ENCODE measurements around the gene ZBTB48. TPM values are rescaled to one million over a fixed set of nuclear protein-coding genes. Genes with fewer than 3 reads are reported as not detected.

Gene ZBTB48
- total RNA-seq, 4 donors from 2014 or later, result 9.3 to 14.5 (median 11.3) TPM

DNA sequence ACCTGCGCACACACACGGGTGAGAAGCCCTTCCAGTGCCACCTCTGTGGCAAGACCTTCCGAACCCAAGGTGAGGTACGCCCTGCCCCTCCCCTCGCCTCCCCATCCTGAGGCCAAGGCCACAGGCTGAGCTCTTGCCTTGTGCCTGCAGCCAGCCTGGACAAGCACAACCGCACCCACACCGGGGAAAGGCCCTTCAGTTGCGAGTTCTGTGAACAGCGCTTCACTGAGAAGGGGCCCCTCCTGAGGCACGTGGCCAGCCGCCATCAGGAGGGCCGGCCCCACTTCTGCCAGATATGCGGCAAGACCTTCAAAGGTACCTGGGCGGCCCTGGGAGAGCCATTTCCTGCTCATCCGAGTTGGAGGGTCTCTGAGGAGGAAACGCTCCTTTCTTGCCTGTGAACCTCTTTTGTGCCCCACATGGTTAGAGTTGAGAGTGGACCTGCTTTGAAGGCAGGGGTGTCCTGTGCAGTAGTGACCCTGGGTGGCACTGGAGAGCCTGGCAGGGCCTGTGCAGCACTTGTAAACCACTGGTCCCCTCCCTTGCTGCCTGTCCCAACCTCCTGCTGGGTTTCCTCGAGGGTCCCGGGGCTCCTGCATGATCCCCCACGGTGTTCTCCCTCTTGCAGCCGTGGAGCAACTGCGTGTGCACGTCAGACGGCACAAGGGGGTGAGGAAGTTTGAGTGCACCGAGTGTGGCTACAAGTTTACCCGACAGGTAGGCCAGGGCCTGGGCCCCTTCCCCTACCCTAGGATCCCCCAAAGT lies 8.5 kb downstream of the ZBTB48 start:
- H3K4me1 ChIP-seq, result peaks cover 59 to 85% of the 10 kb centered on the region in 2 donors
- in situ Hi-C loops (cut with MboI; ENCODE audit: low sequenced_read_pairs in 4 of 4), result loop anchor here in 1 of 4 donors (10.0 kb wide), 1 partner anchor 46 kb away; no protein-coding TSS in a partner anchor
- no peak for TF ChIP-seq POLR2A (IDR thresholded peaks at IDR 0.05)
- TF ChIP-seq, protein P1, sequence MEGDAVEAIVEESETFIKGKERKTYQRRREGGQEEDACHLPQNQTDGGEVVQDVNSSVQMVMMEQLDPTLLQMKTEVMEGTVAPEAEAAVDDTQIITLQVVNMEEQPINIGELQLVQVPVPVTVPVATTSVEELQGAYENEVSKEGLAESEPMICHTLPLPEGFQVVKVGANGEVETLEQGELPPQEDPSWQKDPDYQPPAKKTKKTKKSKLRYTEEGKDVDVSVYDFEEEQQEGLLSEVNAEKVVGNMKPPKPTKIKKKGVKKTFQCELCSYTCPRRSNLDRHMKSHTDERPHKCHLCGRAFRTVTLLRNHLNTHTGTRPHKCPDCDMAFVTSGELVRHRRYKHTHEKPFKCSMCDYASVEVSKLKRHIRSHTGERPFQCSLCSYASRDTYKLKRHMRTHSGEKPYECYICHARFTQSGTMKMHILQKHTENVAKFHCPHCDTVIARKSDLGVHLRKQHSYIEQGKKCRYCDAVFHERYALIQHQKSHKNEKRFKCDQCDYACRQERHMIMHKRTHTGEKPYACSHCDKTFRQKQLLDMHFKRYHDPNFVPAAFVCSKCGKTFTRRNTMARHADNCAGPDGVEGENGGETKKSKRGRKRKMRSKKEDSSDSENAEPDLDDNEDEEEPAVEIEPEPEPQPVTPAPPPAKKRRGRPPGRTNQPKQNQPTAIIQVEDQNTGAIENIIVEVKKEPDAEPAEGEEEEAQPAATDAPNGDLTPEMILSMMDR (IDR thresholded peaks at IDR 0.05 in 4 of 5, conservative IDR thresholded peaks at IDR 0.05 in 1 of 5), result peak in 1 of 5 experiments; percentile 12
- peaks cover 0 to 20% of the 10 kb centered on the region in 2 donors for H3K36me3 ChIP-seq
- H3K27me3 ChIP-seq, result no peaks in the 10 kb centered on the region
- ATAC-seq, result no peak
- H3K9me3 ChIP-seq, result no peaks in the 10 kb centered on the region
- H3K27ac ChIP-seq, result peak overlapping the region; percentile 98 to 100 (median 100)
- no peak overlapping the region for H3K4me3 ChIP-seq
- intact Hi-C loops (cut with DNase I; ENCODE audit: low total_unique reads), result no loop called here
- peak in 1 of 2 donors; percentile 24 for DNase-seq

DNA sequence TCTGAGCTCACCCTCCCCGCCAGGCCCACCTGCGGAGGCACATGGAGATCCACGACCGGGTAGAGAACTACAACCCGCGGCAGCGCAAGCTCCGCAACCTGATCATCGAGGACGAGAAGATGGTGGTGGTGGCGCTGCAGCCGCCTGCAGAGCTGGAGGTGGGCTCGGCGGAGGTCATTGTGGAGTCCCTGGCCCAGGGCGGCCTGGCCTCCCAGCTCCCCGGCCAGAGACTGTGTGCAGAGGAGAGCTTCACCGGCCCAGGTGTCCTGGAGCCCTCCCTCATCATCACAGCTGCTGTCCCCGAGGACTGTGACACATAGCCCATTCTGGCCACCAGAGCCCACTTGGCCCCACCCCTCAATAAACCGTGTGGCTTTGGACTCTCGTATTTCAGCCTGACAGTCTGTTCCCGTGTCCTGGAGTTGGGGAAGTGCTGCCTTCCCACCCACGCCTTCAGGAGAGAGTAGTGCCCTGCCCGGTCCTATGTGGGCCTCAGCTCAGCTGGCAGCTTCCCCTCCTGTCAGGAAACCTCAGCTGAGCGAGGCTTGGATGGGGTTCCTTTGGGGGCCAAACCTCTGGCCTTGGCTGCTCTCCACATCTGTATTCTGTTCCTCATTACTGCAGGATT lies 9.2 kb downstream of the ZBTB48 start:
- H3K36me3 ChIP-seq, result peaks cover 0 to 27% of the 10 kb centered on the region in 2 donors
- peak; percentile 48 to 49 for TF ChIP-seq POLR2A (IDR thresholded peaks at IDR 0.05)
- TF ChIP-seq, protein P1 (IDR thresholded peaks at IDR 0.05 in 4 of 5, conservative IDR thresholded peaks at IDR 0.05 in 1 of 5), result no peak
- DNase-seq (peak; percentile 58 to 83), ATAC-seq (peak; percentile 30 to 52)
- H3K4me1 ChIP-seq, result peaks cover 66 to 92% of the 10 kb centered on the region in 2 donors
- no peak overlapping the region for H3K4me3 ChIP-seq
- intact Hi-C loops (cut with DNase I; ENCODE audit: low total_unique reads) (no loop called here), in situ Hi-C loops (cut with MboI; ENCODE audit: low sequenced_read_pairs in 4 of 4) (loop anchor here in 1 of 4 donors (10.0 kb wide), 1 partner anchor 46 kb away; no protein-coding TSS in a partner anchor)
- H3K9me3 ChIP-seq, result no peaks in the 10 kb centered on the region
- peak overlapping the region; percentile 98 to 100 (median 100) for H3K27ac ChIP-seq
- H3K27me3 ChIP-seq, result no peaks in the 10 kb centered on the region

DNA sequence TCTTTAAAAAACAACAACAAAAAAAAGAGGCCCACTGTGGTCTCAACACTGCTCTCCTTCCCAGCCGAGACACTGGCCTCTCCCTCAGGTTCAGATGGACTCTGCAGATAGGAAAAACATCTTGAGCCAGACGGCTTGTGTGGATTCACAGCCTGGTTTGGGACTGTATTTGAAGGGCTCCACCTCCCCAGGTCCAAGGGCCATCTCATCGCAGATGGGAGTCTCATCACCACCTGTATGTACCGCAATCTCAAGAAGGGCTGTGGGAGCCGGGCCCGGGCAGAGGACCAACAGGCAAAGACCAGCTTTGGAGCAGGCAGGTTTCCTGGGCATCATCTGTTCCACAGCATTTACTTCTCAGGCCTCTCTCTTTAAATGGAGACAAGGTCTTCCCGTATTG lies 10.3 kb downstream of the ZBTB48 start:
- in situ Hi-C loops (cut with MboI; ENCODE audit: low sequenced_read_pairs in 4 of 4) (no loop called here), intact Hi-C loops (cut with DNase I; ENCODE audit: low total_unique reads) (no loop called here)
- H3K9me3 ChIP-seq, result no peaks in the 10 kb centered on the region
- H3K4me3 ChIP-seq, result no peak overlapping the region
- H3K27ac ChIP-seq, result peak overlapping the region; percentile 98 to 100 (median 100)
- no peaks in the 10 kb centered on the region for H3K27me3 ChIP-seq
- TF ChIP-seq POLR2A (IDR thresholded peaks at IDR 0.05), result no peak
- TF ChIP-seq, protein P1 (IDR thresholded peaks at IDR 0.05 in 4 of 5, conservative IDR thresholded peaks at IDR 0.05 in 1 of 5), result no peak
- ATAC-seq (no peak), DNase-seq (no peak)
- H3K36me3 ChIP-seq, result peaks cover 0 to 37% of the 10 kb centered on the region in 2 donors
- peaks cover 77 to 93% of the 10 kb centered on the region in 2 donors for H3K4me1 ChIP-seq

DNA sequence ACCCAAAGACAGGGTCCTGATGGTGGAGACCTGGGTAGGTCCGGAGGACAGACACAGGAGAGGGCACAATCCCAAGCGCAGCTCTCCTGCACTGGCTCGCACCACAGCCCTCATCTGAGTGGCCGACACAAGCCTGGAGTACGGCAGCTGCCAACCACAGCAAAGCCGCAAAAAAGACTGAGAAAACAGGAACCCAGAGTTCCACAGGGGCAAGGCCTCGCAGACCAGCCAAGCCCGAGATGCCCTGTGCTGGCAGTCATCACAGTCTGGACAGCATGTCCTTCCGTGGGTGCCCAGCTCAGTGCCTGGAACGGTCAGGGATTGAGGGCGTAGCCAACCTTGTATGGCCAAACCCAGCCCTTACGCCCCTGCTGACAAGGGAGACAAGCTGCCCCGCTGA lies 11.4 kb downstream of the ZBTB48 start:
- H3K27me3 ChIP-seq, result no peaks in the 10 kb centered on the region
- H3K4me3 ChIP-seq, result no peak overlapping the region
- ATAC-seq, result peak; percentile 22 to 42
- intact Hi-C loops (cut with DNase I; ENCODE audit: low total_unique reads), result no loop called here
- H3K9me3 ChIP-seq, result no peaks in the 10 kb centered on the region
- peaks cover 88 to 96% of the 10 kb centered on the region in 2 donors for H3K4me1 ChIP-seq
- in situ Hi-C loops (cut with MboI; ENCODE audit: low sequenced_read_pairs in 4 of 4), result no loop called here
- TF ChIP-seq, protein P1 (IDR thresholded peaks at IDR 0.05 in 4 of 5, conservative IDR thresholded peaks at IDR 0.05 in 1 of 5), result no peak
- no peak for TF ChIP-seq POLR2A (IDR thresholded peaks at IDR 0.05)
- DNase-seq, result peak; percentile 63 to 76
- H3K27ac ChIP-seq, result peak overlapping the region; percentile 98 to 100 (median 100)
- peaks cover 0 to 48% of the 10 kb centered on the region in 2 donors for H3K36me3 ChIP-seq
